Stromal cell of bone marrow (primary cell): ENCODE results near the gene SINHCAF.
"Not testable (repeated sequence)": the region's sequence is repeated elsewhere in the genome, so short reads cannot be mapped to it uniquely, and the experiment has no call there.

Experiments used
- DNase-seq: peaks from one replicate; pipeline ENCODE4 v3.0.0-alpha.2; 2012; ENCODE audit warnings: low read depth

Gene SINHCAF

DNA sequence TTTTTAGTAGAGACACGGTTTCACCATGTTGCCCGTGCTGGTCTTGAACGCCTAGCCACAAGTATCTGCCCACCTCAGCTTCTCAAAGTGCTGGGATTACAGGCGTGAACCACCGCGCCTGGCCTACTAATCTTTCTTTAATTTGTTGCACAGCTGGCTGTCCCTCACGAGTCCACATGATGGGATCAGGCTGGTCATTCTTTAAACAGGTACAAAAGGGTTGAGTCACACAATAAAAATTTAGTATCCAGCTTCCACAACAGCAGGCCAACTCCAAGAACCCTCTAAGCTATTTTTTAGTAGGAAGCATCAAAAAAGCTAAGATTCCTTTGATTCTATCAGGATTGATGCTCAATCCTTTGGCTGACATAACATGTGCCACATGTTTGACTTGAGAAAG lies 17.8 kb downstream of the SINHCAF start:
- DNase-seq, result no peak

DNA sequence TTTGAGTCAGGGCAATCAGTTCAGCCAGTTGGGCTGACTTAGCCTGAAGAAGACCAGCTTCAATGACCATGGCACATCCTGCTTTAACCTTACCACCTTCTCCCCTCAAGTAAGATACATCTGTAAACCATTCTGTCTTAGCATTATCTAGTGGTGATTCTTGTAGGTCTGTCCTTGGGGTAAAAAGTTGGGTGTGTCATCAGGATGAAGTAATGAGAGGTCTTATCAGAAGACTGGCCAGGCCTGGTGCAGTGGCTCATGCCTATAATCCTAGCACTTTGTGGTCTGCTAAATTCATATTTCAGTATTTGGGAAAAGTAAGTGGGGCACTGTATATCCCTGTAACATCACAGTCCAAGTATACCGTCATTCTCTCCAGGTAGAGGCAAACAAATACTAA lies 19.1 kb downstream of the SINHCAF start:
- DNase-seq, result no peak

DNA sequence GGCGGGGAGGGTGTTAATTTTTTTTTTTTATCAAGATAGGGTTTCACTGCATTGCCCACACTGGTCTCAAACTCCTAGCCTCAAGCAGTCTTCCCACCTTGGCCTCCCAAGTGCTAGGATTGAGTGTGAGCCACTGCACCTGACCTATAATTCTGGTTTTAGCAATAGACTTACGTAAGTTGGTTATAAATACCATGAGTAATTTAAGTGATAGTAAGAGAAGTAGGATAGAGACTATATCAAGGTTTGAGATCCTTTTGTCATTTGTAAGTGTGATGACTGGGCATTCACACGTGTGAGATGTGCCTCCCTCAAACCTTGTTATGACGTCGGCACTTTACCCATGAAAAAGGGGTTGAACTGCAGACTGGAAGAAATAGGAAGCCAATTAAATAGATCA lies 22.5 kb downstream of the SINHCAF start:
- no peak for DNase-seq

DNA sequence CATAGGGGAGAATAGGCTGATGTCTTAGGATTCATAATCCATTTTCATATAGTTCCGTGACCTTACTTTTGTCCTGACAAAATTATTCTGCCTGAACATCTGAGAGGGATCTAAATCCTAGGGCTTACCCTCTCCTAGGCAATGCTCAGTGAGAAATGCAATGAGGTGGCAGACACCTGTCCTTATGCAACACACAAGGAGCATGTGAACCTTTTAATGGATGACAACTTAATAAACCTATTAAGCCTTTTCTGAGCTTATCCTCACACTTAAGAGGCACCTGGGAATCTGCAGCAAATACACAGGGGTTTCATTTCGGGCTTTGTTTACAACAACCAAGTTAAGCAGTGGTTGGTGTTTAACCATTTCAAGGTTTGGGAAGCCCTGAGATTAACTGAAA lies 24.6 kb downstream of the SINHCAF start:
- no peak for DNase-seq

DNA sequence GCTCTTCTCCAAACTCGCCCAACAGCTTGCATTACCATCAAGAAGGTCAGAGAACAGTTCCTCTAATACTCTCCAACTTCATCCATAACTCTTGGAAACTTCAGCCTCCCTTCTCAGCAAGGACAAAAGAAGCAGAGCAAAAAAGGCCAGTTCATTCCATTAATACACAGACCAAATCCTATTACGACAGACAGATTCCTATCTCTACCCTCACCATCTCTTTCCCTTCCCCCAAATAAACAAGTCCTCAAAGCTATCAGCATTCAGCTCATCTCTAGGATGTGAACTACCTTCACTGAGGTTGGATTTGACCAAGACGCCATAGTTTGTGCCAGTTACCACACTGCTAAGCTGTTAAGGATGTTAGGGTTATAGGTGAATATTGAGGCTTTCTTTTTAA lies 25.2 kb downstream of the SINHCAF start:
- no peak for DNase-seq

DNA sequence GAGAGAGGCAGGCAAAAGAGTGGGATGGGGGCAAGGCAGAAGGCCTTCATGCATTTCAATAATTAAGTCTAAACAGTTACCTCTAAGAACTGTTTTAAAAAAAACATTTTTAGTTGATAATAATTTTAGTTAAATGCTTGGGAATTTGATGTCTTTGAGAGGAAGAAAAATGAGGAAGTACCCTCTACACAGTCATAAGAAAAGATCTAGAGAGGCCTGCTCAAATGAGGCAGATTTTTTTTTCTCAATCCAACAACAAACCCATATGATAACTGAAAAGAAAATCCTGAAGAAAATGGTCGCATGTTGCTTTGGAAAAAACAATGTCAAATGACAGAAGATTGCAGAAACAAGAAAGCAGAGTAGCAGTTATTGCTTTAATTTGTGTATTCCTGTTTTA lies 25.6 kb downstream of the SINHCAF start:
- DNase-seq, result no peak

DNA sequence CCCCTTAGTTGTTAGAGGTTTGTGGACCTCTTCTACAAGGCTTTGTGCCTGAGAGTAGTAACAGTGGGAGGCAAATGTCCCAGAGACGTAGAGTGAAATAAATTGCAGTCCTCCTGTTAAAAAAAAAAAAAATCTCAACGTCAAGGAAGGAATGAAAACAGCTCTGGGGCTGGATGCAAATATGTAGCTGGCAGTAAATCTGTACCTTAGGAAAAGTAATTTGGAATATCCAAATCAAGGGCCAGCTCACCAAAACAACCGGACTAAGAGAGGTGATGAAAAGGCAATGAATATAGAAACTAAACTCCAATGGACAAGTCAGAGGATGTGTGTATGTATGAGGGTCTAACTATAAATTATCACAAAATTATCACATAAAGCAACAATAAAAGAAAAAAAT lies 27.0 kb downstream of the SINHCAF start:
- no peak for DNase-seq

DNA sequence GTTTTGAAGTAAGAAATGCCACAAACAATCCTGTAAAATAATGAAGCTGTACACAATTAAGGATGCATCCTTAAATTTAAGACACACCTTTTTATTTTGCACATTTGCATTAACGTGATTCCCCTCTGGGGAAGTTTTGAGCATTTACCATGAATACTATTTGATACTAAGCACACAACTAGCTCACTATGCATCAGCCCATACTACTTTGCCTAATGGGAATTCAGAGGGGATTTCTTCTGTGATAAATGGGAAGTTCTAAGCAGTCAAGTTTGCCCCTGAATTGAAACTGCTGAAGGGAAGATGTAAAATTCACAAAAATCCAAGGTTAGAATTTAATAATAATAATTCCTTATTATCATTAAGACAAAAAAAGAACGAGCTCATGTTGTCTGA lies 27.4 kb downstream of the SINHCAF start:
- DNase-seq, result no peak

DNA sequence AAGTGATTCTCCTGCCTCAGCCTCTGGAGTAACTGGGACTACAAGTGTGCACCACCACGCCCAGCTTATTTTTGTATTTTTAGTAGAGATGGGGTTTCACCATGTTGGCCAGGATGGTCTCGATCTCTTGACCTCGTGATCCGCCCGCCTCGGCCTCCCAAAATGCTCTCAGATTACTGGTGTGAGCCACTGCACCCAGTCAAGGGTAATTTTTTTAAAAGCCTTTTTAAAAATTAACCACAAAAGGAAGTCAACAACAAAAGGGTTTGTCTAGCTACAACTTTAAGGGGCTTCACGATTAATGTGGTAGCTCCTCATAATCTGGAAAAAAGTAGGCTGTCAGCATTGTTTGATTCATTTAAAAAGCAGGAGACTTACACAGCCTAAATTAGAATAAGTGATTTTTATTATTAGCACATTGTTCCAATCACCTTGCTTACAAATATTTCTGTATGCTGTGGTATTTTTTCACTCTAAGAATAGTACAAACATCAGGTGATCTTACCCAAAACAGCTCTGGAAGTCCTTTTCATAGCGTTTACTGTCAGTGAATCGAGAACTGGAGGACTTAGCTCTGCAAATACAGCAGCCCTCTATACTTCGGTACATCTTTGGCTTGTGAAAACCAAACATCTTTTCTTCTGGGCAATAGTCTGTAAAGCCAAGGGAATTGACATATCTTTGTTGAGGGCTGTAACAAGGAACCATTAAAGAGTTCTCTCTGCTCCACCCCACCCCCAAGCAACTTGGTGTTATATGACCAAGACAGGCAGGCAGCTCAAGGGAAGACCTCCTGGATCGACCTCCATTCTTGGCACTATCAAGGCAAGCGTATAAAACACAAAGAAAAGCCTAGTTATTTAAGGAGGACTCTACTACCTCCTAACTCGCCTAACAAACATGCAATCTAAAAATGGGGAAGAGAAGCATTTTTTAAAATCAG lies 28.1 kb downstream of the SINHCAF start:
- DNase-seq, result no peak

DNA sequence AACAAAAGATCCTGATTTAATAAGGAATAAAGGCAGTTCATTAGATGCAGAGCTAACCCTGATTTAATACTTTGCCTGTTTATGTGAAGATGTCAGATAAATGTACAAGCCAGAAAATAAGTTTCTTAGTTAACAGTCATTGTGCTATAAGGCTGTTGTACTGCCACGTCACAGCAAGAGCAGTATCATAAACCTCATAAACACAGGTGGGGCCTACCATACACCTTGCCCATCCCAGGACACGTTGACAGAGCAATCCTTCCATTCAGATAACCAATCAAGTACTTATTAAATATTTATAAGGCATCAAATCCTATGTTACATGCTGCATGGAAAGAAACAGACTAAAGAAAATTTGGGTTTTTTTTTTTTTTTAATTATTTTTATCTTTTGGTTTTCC lies 36.5 kb downstream of the SINHCAF start:
- no peak for DNase-seq

DNA sequence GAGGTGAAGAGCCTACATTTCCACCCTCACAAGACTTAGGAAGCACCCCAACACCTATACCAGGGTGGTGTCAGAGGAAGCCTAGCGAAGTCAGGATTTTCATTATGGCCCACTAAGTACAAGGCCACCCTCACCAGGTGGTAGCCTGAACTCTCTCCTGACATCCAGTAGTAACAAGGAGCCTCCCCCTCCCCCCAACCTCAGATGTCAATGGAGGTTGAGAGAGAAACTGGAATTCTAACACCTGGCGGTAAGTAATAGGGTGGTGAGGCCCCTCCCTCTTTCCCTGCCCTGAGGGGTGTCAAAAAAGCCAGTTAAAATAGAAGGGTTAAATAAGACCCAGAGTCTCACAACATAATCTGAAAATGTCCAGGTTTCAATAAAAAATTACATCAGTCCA lies 37.6 kb downstream of the SINHCAF start:
- no peak for DNase-seq

DNA sequence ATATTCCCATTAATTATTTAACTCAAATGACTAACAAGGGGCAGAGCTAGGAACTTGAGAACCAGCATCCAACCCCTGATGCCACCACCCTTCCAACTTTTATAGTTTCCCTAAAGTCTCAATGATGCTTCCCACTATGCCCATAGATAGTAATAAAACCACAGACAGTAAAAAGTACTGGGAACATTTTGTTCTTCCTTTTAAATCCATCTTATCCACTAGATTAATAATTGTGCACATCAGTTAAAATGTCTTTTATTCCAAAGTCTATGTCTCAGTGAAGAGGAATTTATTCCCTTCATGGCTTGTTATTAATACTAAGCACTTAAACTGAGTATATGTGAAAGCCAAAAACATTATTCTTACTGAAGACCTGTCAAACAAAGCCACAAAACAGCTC lies 45.8 kb downstream of the SINHCAF start:
- DNase-seq, result no peak

DNA sequence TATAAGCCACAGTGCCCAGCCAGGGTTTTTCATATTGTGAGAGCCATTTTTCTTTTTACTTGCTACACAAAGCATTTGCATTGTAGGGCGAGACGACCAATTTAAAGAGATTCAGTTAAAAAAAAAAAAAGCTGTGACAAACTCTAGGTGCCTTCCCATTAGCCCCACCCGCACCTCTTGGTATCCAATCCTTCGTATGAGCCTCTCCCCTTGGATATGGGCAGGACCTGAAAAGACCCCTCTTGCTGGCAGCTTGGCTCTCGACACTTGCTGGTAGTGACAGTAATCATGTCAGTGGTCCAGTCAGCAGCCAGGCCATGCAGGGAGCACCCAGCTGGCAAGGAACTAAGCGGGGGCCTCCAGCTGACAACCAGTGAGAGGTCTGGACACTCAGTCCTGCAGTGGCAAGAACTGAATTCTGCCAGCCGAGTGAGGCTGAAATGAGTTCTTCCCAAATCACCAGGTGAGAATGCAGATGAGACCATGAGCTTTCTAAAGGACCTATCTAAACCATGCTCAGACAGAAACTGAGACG lies 46.5 kb downstream of the SINHCAF start:
- DNase-seq, result no peak

DNA sequence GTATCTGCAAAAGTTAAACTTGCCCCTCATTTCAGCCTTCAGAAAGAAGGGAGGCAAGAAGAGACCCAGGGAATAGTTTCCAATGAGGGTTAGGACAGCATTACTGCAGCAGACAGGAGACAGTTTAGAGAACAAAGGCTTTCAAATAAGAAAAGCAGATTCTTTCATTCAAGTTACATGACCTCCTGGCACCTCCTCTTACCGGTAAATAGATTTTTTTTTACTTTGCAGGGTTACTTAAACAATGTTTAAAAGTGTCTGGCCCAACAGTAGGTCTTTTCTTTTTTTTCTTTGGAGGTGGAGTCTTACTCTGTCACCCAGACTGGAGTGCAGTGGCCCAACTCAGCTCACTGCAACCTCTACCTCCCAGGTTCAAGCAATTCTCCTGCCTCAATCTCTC lies 47.1 kb downstream of the SINHCAF start:
- DNase-seq, result no peak

DNA sequence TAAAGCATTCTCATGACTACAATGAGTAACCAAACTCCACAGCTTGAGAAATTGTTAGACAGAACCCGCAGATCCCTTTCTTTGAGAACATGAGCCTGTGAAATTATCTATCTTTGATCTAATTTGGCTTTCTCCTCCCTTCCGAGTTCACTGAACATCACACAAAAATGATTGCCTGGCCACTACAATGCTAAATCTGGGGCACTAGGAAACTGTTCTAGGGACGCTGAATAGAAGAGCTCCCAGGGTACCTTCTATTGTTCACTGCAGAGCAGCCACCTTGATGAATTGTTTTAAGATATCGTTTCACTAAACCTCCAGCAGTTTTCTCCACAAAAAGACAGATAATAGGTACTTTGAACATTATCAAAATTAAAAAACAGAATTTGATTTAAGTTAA lies 47.5 kb downstream of the SINHCAF start:
- DNase-seq, result no peak

DNA sequence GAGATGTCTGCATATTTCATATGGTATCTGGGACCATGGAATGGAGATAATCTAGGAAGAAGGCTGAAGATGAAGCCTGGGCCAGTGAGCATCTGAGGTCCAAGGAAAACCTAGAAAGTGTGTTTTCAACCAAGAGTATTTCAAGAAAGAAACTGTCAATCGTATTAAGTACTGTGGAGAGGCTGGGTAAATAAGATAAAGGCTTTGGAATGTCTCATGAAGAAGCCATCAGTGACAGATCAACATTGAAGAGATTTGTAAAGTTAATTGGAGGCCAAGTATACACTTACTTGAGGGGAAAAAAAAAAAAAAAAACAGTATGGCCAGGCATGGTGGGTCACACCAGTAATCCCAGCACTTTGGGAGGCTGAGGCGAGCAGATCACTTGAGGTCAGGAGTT lies 48.9 kb downstream of the SINHCAF start:
- DNase-seq, result no peak

DNA sequence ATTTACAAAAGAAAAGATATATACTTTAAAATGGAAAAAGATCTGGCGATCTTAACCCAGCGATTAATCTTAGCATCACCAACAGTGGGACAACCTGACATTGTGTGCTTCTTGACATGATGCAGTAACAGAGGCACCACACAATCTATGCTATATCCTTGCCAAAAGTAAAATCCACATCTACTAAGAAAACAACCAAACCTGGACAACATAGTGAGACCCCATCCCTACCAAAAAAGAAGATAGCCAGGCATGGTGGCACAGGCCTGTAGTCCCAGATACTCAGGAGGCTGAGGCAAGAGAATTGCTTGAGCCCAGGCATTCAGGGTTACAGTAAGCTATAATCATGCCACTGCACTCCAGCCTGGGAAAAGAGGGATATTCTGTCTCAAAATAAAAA lies 50.5 kb downstream of the SINHCAF start:
- no peak for DNase-seq

DNA sequence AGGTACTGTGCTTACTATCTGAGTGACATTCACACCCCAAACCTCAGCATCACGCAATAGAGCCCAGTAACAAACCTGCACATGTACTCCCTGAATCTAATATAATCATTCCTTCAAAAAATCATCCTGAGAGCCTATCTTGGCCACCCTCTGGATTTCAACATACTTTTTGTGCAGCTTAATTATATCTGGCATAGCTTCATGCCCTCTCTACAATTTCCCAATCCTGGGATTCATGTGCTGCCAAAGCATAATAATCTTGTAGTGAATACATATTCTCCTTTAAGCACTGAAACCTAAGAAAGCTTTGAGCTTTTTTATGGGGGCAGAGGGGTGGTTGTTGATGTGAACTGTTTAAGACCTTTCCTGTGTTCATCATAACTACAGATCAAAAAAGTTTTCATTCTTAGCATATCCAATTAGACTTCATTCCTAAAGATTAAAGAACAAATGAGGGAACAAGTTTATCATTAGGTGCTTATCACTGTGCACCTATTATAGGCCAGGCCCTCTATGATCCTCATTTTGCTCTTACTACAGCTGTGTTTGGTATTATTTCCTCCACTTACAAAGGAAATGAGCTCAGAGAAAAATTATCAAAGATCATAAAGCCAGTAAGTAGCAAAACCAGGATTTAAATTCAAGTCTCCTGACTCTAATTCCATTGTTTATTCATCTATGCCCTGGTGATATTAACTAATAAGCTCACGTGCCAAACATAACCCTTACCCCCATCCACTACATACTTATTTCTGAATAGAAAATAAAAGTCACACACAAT lies 51.2 kb downstream of the SINHCAF start:
- DNase-seq, result no peak

DNA sequence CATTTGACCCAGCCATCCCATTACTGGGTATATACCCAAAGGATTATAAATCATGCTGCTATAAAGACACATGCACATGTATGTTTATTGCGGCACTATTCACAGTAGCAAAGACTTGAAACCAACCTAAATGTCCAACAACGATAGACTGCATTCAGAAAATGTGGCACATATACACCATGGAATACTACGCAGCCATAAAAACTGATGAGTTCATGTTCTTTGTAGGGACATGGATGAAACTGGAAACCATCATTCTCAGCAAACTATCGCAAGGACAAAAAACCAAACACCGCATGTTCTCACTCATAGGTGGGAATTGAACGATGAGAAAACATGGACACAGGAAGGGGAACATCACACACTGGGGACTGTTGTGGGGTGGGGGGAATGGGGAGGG lies 52.2 kb downstream of the SINHCAF start:
- DNase-seq, result not testable (repeated sequence)

DNA sequence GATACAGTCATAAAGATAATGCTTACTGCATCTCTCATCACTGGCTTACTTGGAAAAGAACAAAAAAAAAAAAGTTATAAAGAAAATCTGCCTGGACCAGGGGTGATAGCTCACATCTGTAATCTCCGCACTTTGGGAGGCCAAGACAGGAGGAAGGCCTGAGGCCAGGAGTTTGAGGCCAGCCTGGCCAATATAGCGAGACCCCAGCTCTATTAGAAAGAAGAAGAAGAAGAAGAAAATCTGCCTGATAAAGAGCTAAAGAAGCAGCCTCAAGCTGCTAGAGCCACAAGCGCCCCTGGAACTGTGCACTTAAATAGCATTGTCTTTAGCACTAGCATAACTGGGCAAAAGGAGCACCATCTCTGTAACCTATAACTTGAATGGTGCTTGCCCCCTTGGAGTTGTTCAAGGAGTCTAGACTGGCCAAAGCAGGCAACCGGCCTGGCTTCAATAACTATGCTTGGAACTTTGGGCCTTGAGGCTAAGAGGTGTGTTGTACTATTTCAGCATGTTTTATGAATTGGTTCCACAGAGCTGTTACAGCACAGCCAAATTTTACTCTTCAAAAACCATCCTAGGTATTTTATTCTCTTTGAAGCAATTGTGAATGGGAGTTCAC lies 53.2 kb downstream of the SINHCAF start:
- no peak for DNase-seq

DNA sequence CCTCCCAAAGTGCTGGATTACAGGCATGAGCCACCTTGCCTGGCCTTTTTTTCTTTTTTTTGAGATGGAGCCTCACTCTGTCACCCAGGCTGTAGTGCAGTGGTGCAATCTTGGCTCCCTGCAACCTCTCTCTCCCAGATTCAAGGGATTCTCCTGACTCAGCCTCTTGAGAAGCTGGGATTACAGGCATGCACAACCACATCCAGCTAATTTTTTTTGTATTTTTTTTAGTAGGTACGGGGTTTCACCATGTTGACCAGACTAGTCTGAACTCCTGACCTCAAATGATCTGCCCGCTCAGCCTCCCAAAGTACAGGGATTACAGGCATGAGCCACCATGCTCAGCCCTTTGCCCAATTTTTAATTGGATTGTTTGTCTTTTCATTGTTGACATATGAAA lies 58.0 kb downstream of the SINHCAF start:
- no peak for DNase-seq

DNA sequence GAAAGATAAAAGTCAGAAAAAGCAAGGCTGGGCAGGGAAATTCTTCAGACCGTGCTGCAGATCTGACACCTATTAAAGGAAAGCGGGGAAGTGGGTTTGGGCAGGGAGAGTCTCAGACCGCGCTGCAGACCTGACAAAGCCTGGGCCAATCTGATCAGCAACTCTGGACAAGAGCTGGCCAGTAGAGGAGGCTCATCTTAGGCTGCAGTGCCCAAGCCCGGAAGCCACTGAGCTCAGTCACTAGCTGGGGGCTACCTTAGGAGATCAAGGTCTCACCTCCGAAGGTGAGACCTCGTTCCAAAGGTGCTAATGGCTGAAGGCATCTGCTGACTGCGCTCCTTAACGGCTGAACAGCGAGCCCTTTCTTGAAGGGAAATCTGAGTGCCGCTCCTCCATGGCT lies 60.2 kb downstream of the SINHCAF start:
- DNase-seq, result no peak

DNA sequence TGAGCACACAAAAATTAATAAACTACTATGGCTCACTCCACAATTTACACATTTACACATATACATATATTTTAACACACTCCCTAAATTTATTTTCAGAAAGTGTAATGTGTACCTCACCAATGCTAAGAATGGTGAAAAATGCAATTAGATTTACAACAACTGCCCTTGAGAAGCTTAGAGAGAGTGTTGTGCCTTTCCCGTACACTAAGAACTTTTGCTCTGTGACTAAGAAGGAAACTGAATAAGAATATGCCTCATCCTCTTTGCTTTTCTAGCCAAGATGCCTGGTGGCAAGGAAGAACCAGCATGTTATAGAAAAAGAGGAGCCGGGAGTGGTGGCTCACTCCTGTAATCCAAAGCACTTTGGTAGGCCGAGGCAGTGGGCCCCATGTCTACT lies 62.3 kb downstream of the SINHCAF start:
- DNase-seq, result no peak
